GM19351 (cell line): Measurements from ENCODE around the gene FAM98B.

Source experiments
- ATAC-seq: cut with Tn5 transposase; IDR thresholded peaks from one replicate; pipeline ENCODE4 v1.9.1; 2021; ENCODE audit warnings: mild to moderate bottlenecking, moderate library complexity; ENCODE audit not compliant: unreplicated experiment

The FAM98B gene

GRCh38 chr15:38460543-38460942, 6.6 kb downstream of the FAM98B start:
- ATAC-seq, result no peak

- ATAC-seq, result peak; percentile 94
Measured at GRCh38 chr15:38461066-38461833, 7.3 kb downstream of the FAM98B start.

- no peak for ATAC-seq
Measured at GRCh38 chr15:38463893-38464292, 10.0 kb downstream of the FAM98B start.

- no peak for ATAC-seq
Measured at GRCh38 chr15:38464675-38465074, 10.7 kb downstream of the FAM98B start.

GRCh38 chr15:38470816-38471215, 16.9 kb downstream of the FAM98B start:
- no peak for ATAC-seq

- ATAC-seq, result no peak
Measured at GRCh38 chr15:38471974-38472373, 18.0 kb downstream of the FAM98B start.

- ATAC-seq, result peak; percentile 95
Measured at GRCh38 chr15:38474155-38474757, 20.3 kb downstream of the FAM98B start.

- ATAC-seq, result no peak
Measured at GRCh38 chr15:38475361-38475760, 21.4 kb downstream of the FAM98B start.

GRCh38 chr15:38476120-38476519, 22.2 kb downstream of the FAM98B start:
- ATAC-seq, result no peak

- ATAC-seq, result no peak
Measured at GRCh38 chr15:38477637-38478036, 23.7 kb downstream of the FAM98B start.

- ATAC-seq, result no peak
Measured at GRCh38 chr15:38479266-38479665, 25.3 kb downstream of the FAM98B start.

- ATAC-seq, result no peak
Measured at GRCh38 chr15:38479756-38480155, 25.8 kb downstream of the FAM98B start.

- no peak for ATAC-seq
Measured at GRCh38 chr15:38481113-38481512, 27.2 kb downstream of the FAM98B start.

- no peak for ATAC-seq
Measured at GRCh38 chr15:38481761-38482160, 27.8 kb downstream of the FAM98B start.

- ATAC-seq, result no peak
Measured at GRCh38 chr15:38482572-38482971, 28.6 kb downstream of the FAM98B start.

- no peak for ATAC-seq
Measured at GRCh38 chr15:38486936-38487335, 33.0 kb downstream of the FAM98B start.

GRCh38 chr15:38487378-38487777, 33.5 kb downstream of the FAM98B start:
- ATAC-seq, result no peak

GRCh38 chr15:38490242-38490922, 36.5 kb downstream of the FAM98B start:
- ATAC-seq, result no peak

- ATAC-seq, result no peak
Measured at GRCh38 chr15:38496151-38496550, 42.2 kb downstream of the FAM98B start.

- no peak for ATAC-seq
Measured at GRCh38 chr15:38499651-38500050, 45.7 kb downstream of the FAM98B start.

- ATAC-seq, result no peak
Measured at GRCh38 chr15:38503496-38503895, 49.6 kb downstream of the FAM98B start.
